BE2C (cell line): ENCODE data around the gene DLGAP4.
A peak's percentile ranks its signal among the peaks of the same experiment; 100 is the strongest.

Source experiments
- DNase-seq: peaks from one replicate; pipeline ENCODE4 v3.0.0-alpha.2; 2020
- H3K27me3 ChIP-seq: fragments of 250-450 bp; sonication (Bioruptor Pico); 2 replicates; pipeline ENCODE4 v1.5.1; 2020; ENCODE audit warnings: mild to moderate bottlenecking
- H3K36me3 ChIP-seq: fragments of 250-450 bp; sonication (Bioruptor Pico); 2 replicates; pipeline ENCODE4 v1.5.1; 2020; ENCODE audit warnings: mild to moderate bottlenecking
- H3K4me1 ChIP-seq: fragments of 250-450 bp; sonication (Bioruptor Pico); 2 replicates; pipeline ENCODE4 v1.5.1; 2020
- H3K4me3 ChIP-seq: 2 replicates; pipeline ENCODE4 v1.5.1; 2011; ENCODE audit warnings: low read depth, low read length
- H3K9me3 ChIP-seq: fragments of 250-450 bp; sonication (Bioruptor Pico); 2 replicates; pipeline ENCODE4 v1.5.1; 2020
- CTCF ChIP-seq: IDR thresholded peaks from 2 replicates; pipeline ENCODE4 v1.5.1; 2012; ENCODE audit warnings: mild to moderate bottlenecking, low read depth, low read length

DLGAP4 gene

GRCh38 chr20:36449663-36450062 lies 143.5 kb downstream of the DLGAP4 start:
- Histone ChIP-seq H3K27me3 (no peaks in the 10 kb centered on the region), H3K4me3 (no peak overlapping the region), H3K4me1 (peaks cover 4% of the 10 kb centered on the region), H3K9me3 (no peaks in the 10 kb centered on the region), H3K36me3 (no peaks in the 10 kb centered on the region)
- no peak for TF ChIP-seq CTCF
- no peak for DNase-seq

GRCh38 chr20:36454332-36454697 lies 148.2 kb downstream of the DLGAP4 start:
- H3K36me3 ChIP-seq: no peaks in the 10 kb centered on the region
- no peak overlapping the region for H3K4me3 ChIP-seq
- H3K9me3 ChIP-seq: no peaks in the 10 kb centered on the region
- DNase-seq: no peak
- no peaks in the 10 kb centered on the region for H3K27me3 ChIP-seq
- peaks cover 6% of the 10 kb centered on the region for H3K4me1 ChIP-seq
- no peak for TF ChIP-seq CTCF

- no peak for TF ChIP-seq CTCF
- Histone ChIP-seq H3K27me3 (no peaks in the 10 kb centered on the region), H3K36me3 (no peaks in the 10 kb centered on the region), H3K4me1 (peaks cover 6% of the 10 kb centered on the region), H3K4me3 (no peak overlapping the region), H3K9me3 (no peaks in the 10 kb centered on the region)
- no peak for DNase-seq
Measured at GRCh38 chr20:36454698-36455427, 148.7 kb downstream of the DLGAP4 start.

- no peaks in the 10 kb centered on the region for H3K27me3 ChIP-seq
- no peak for DNase-seq
- no peak for TF ChIP-seq CTCF
- H3K4me1 ChIP-seq: peaks cover 10% of the 10 kb centered on the region
- H3K36me3 ChIP-seq: no peaks in the 10 kb centered on the region
- no peak overlapping the region for H3K4me3 ChIP-seq
- no peaks in the 10 kb centered on the region for H3K9me3 ChIP-seq
Measured at GRCh38 chr20:36455972-36456625, 150.0 kb downstream of the DLGAP4 start.

- H3K4me3 ChIP-seq: peak overlapping the region; percentile 34
- no peaks in the 10 kb centered on the region for H3K27me3 ChIP-seq
- DNase-seq: peak; percentile 94
- H3K36me3 ChIP-seq: no peaks in the 10 kb centered on the region
- peaks cover 11% of the 10 kb centered on the region for H3K4me1 ChIP-seq
- no peaks in the 10 kb centered on the region for H3K9me3 ChIP-seq
- no peak for TF ChIP-seq CTCF
Measured at GRCh38 chr20:36460648-36461599, 154.8 kb downstream of the DLGAP4 start.
